HCT116 (cell line): ENCODE data around the gene TMEM179. TPM values are rescaled to one million over a fixed set of nuclear protein-coding genes. Genes with fewer than 3 reads are reported as not detected.

ENCODE experiments used
- ATAC-seq: fragments of 200-7000 bp; cut with Tn5 transposase; 2 replicates; pipeline ENCODE4 v1.9.1; 2020; ENCODE audit warnings: mild to moderate bottlenecking, moderate library complexity
- BruUV-seq: library from RNA; stranded (reverse); fragments of 400-500 nt; replicated peaks from 2 replicates; lab custom pipeline; 2021; lab: Mats Ljungman, UMichigan
- CTCF ChIA-PET: fragments of 300-600 bp; sonication (Branson Sonifier 250); formaldehyde crosslinking; loops from one replicate; lab custom pipeline; 2021; ENCODE audit warnings: antibody characterized with exemption; lab: Charles Lee
- POLR2A ChIA-PET: fragments of 300-600, 350-600 bp; sonication (Branson Sonifier 250); formaldehyde crosslinking; loops from one replicate; lab custom pipeline; 2021; ENCODE audit warnings: antibody characterized with exemption; lab: Charles Lee
- RAD21 ChIA-PET, 2 experiments: fragments of 300-600 bp; sonication (Branson Sonifier 250); formaldehyde crosslinking; loops; one replicate each; lab custom pipeline; 2023; ENCODE audit warnings: low total read pairs in 2 of 2; ENCODE audit not compliant: uncharacterized antibody in 2 of 2, unreplicated experiment in 2 of 2, low non-redundant PET in 1 of 2; lab: Charles Lee
- DNase-seq: peaks from one replicate; pipeline ENCODE4 v3.0.0-alpha.2; 2010; ENCODE audit warnings: low read depth, low spot score
- H2AFZ ChIP-seq: fragments of 200-600 bp; shearing (Covaris generic), sonication (generic); 2 replicates; pipeline ENCODE4 v1.6.1; 2017; ENCODE audit warnings: low read depth, mixed run types, mixed read lengths, antibody characterized with exemption, low read length; ENCODE audit not compliant: poor library complexity, severe bottlenecking
- H3K27ac ChIP-seq: 2 replicates; pipeline ENCODE4 v1.5.1; 2012; ENCODE audit warnings: low read depth, low read length
- H3K27me3 ChIP-seq: fragments of 200-600 bp; sonication (generic); 2 replicates; pipeline ENCODE4 v1.6.1; 2016; ENCODE audit warnings: mixed run types, low read length, mixed read lengths; ENCODE audit not compliant: insufficient read depth
- H3K36me3 ChIP-seq, 2 experiments: fragments of 200-500 bp in 1 of 2; fragments of 200-600 bp in 1 of 2; sonication (Bioruptor generic) in 1 of 2; sonication (generic) in 1 of 2; 2 replicates each; pipeline versions ENCODE4 v1.5.1 to v1.6.1; 2014 to 2016; ENCODE audit warnings: low read length in 2 of 2, inconsistent platforms in 1 of 2, mixed read lengths in 1 of 2, mixed run types in 1 of 2; ENCODE audit not compliant: insufficient read depth in 2 of 2, control insufficient read depth in 1 of 2
- H3K4me1 ChIP-seq, 2 experiments: fragments of 200-600 bp in 1 of 2; sonication (generic) in 1 of 2; 2 replicates each; pipeline versions ENCODE4 v1.5.1 to v1.6.1; 2012 to 2017; ENCODE audit warnings: low read length in 2 of 2, inconsistent platforms in 1 of 2, mild to moderate bottlenecking in 1 of 2, mixed read lengths in 1 of 2, mixed run types in 1 of 2, moderate library complexity in 1 of 2; ENCODE audit not compliant: insufficient read depth in 2 of 2, control insufficient read depth in 1 of 2
- H3K4me2 ChIP-seq: fragments of 200-600 bp; sonication (generic); 2 replicates; pipeline ENCODE4 v1.6.1; 2017; ENCODE audit warnings: mixed run types, low read length, mixed read lengths
- H3K4me3 ChIP-seq, 2 experiments: fragments of 200-600 bp in 1 of 2; sonication (generic) in 1 of 2; replicated peaks in 1 of 2; 2 replicates each; pipeline ENCODE4 v1.5.1; 2011 to 2016; ENCODE audit warnings: low read length in 2 of 2, control low read depth in 1 of 2, low read depth in 1 of 2, mild to moderate bottlenecking in 1 of 2, mixed read lengths in 1 of 2, mixed run types in 1 of 2
- H3K79me2 ChIP-seq: fragments of 200-600 bp; sonication (generic); 2 replicates; pipeline ENCODE4 v1.6.1; 2017; ENCODE audit warnings: mild to moderate bottlenecking, mixed run types, low read length, moderate library complexity, mixed read lengths; ENCODE audit not compliant: insufficient read depth
- H3K9ac ChIP-seq: fragments of 200-600 bp; sonication (generic); 2 replicates; pipeline ENCODE4 v1.6.1; 2016; ENCODE audit warnings: low read length, mixed read lengths
- H3K9me2 ChIP-seq: fragments of 200-600 bp; sonication (generic), shearing (Covaris generic); 2 replicates; pipeline ENCODE4 v1.6.1; 2017; ENCODE audit warnings: mixed run types, mild to moderate bottlenecking, moderate library complexity; ENCODE audit not compliant: insufficient read depth
- H3K9me3 ChIP-seq, 2 experiments: fragments of 200-500 bp in 1 of 2; fragments of 200-600 bp in 1 of 2; sonication (Bioruptor generic) in 1 of 2; sonication (generic) in 1 of 2; 2 replicates each; pipeline ENCODE4 v1.6.1; 2014 to 2017; ENCODE audit warnings: low read length in 2 of 2, mixed read lengths in 2 of 2, inconsistent platforms in 1 of 2, low read depth in 1 of 2, mild to moderate bottlenecking in 1 of 2, mixed run types in 1 of 2, moderate library complexity in 1 of 2; ENCODE audit not compliant: control insufficient read depth in 1 of 2, insufficient read depth in 1 of 2
- H4K20me1 ChIP-seq: fragments of 200-600 bp; sonication (generic), shearing (Covaris generic); 2 replicates; pipeline ENCODE4 v1.6.1; 2017; ENCODE audit warnings: mixed run types, mild to moderate bottlenecking, moderate library complexity; ENCODE audit not compliant: insufficient read depth
- ATF3 ChIP-seq: IDR thresholded peaks from 2 replicates; pipeline ENCODE4 v1.6.1; 2012
- CBX3 ChIP-seq: IDR thresholded peaks from 2 replicates; pipeline ENCODE4 v1.6.1; 2012; ENCODE audit warnings: low read depth
- CEBPB ChIP-seq: IDR thresholded peaks from 2 replicates; pipeline ENCODE4 v1.6.1; 2012; ENCODE audit warnings: low read depth
- CTCF ChIP-seq, 3 experiments: fragments of 200-600 bp in 1 of 3; sonication (generic) in 1 of 3; IDR thresholded peaks in 2 of 3; conservative IDR thresholded peaks in 1 of 3; 2 replicates each; pipeline ENCODE4 v1.5.1; 2012 to 2017; ENCODE audit warnings: low read depth in 2 of 3, low read length in 2 of 3, antibody characterized with exemption in 1 of 3, borderline replicate concordance in 1 of 3, control low read depth in 1 of 3, mild to moderate bottlenecking in 1 of 3, mixed read lengths in 1 of 3, mixed run types in 1 of 3, moderate library complexity in 1 of 3; ENCODE audit not compliant: insufficient read depth in 1 of 3
- ELF1 ChIP-seq: IDR thresholded peaks from 2 replicates; pipeline ENCODE4 v1.6.1; 2012; ENCODE audit warnings: low read depth, borderline replicate concordance
- EZH2 ChIP-seq: fragments of 200-600 bp; sonication (generic); IDR thresholded peaks from 2 replicates; pipeline ENCODE4 v1.6.1; 2017; ENCODE audit warnings: antibody characterized with exemption, mixed run types
- FOSL1 ChIP-seq: IDR thresholded peaks from 2 replicates; pipeline ENCODE4 v1.6.1; 2012; ENCODE audit warnings: low read depth
- JUND ChIP-seq: IDR thresholded peaks from 2 replicates; pipeline ENCODE4 v1.6.1; 2012
- MAX ChIP-seq: IDR thresholded peaks from 2 replicates; pipeline ENCODE4 v1.6.1; 2012
- POLR2A ChIP-seq: IDR thresholded peaks from 2 replicates; pipeline ENCODE4 v1.7.0; 2011; ENCODE audit warnings: borderline replicate concordance; ENCODE audit not compliant: insufficient read depth, insufficient read length; ENCODE audit errors: extremely low read depth
- RAD21 ChIP-seq: IDR thresholded peaks from 2 replicates; pipeline ENCODE4 v1.6.1; 2012; ENCODE audit warnings: low read depth, mild to moderate bottlenecking
- REST ChIP-seq: IDR thresholded peaks from 2 replicates; pipeline ENCODE4 v1.6.1; 2012; ENCODE audit warnings: low read depth
- SIN3A ChIP-seq: IDR thresholded peaks from 2 replicates; pipeline ENCODE4 v1.6.1; 2012; ENCODE audit warnings: low read depth
- SP1 ChIP-seq: IDR thresholded peaks from 2 replicates; pipeline ENCODE4 v1.6.1; 2012; ENCODE audit warnings: low read depth
- SRF ChIP-seq: IDR thresholded peaks from 2 replicates; pipeline ENCODE4 v1.6.1; 2012; ENCODE audit warnings: low read depth
- TCF7L2 ChIP-seq: IDR thresholded peaks from 2 replicates; pipeline ENCODE4 v1.7.0; 2011; ENCODE audit warnings: borderline replicate concordance, inconsistent platforms; ENCODE audit not compliant: insufficient read depth, insufficient read length; ENCODE audit errors: extremely low read depth
- ZFX ChIP-seq: fragments of 450-650 bp; IDR thresholded peaks from 2 replicates; pipeline ENCODE4 v1.6.1; 2017
- intact Hi-C: fragments of 100-400 bp; cut with micrococcal nuclease; formaldehyde crosslinking; loops from 2 replicates; pipeline ENCODE4 v1.10.0; 2022
- total RNA-seq: library from RNA; stranded (reverse); gene quantifications from one replicate; pipeline ENCODE4 v1.2.1, GENCODE V29; 2021; ENCODE audit not compliant: unreplicated experiment

TMEM179 gene
- total RNA-seq, 1 experiment from 2014 or later, result not detected

- CTCF ChIA-PET, result no interaction called here
Measured at GRCh38 chr14:104610749-104611310, 6.3 kb upstream of the TMEM179 start.

More at GRCh38 chr14:104610749-104611310, 6.3 kb upstream of the TMEM179 start:
- peaks cover 39% of the 10 kb centered on the region for H3K27me3 ChIP-seq
- no peak overlapping the region for H3K4me2 ChIP-seq
- H3K9me2 ChIP-seq, result no peaks in the 10 kb centered on the region
- BruUV-seq, result no TSS peak
- H3K9ac ChIP-seq, result no peak overlapping the region
- no peaks in the 10 kb centered on the region for H3K36me3 ChIP-seq
- POLR2A ChIA-PET, result no interaction called here
- no peak for TF ChIP-seq REST
- TF ChIP-seq SRF, result no peak
- no peak for TF ChIP-seq EZH2
- no peak for TF ChIP-seq CTCF (IDR thresholded peaks at IDR 0.05 in 2 of 3, conservative IDR thresholded peaks at IDR 0.05 in 1 of 3; ENCODE audit: borderline replicate concordance in 1 of 3, insufficient read depth in 1 of 3, low read depth in 2 of 3, low read length in 2 of 3)
- TF ChIP-seq SIN3A, result no peak
- no peak for TF ChIP-seq RAD21
- TF ChIP-seq CBX3, result no peak
- TF ChIP-seq FOSL1, result no peak
- TF ChIP-seq TCF7L2, result no peak
- no peak for TF ChIP-seq SP1
- no peak for TF ChIP-seq JUND
- no peak for TF ChIP-seq ELF1
- TF ChIP-seq POLR2A, result no peak
- TF ChIP-seq CEBPB, result no peak
- no peak for TF ChIP-seq ATF3
- no peak for TF ChIP-seq ZFX
- TF ChIP-seq MAX, result no peak
- H2AFZ ChIP-seq, result no peak overlapping the region
- RAD21 ChIA-PET, result no interaction called here
- intact Hi-C loops, result no loop called here
- no peaks in the 10 kb centered on the region for H4K20me1 ChIP-seq
- no peak for DNase-seq
- ATAC-seq, result no peak
- H3K4me1 ChIP-seq, result no peaks in the 10 kb centered on the region
- no peaks in the 10 kb centered on the region for H3K9me3 ChIP-seq
- H3K4me3 ChIP-seq, result no peak overlapping the region
- no peaks in the 10 kb centered on the region for H3K79me2 ChIP-seq
- no peak overlapping the region for H3K27ac ChIP-seq
